SU-DHL-6 (cell line): ENCODE data around the gene SDHAF1.
"Not testable (repeated sequence)": the region's sequence is repeated elsewhere in the genome, so short reads cannot be mapped to it uniquely, and the experiment has no call there.

ENCODE experiments used
- H2AFZ ChIP-seq: fragments of 200-600 bp; sonication (generic); 2 replicates; pipeline ENCODE4 v1.6.1; 2014; ENCODE audit warnings: low read depth, mild to moderate bottlenecking, moderate library complexity, mixed read lengths, antibody characterized with exemption, low read length; ENCODE audit not compliant: severe bottlenecking
- H3F3A ChIP-seq: fragments of 200-600 bp; shearing (Covaris generic); 2 replicates; pipeline ENCODE4 v1.6.0; 2016; ENCODE audit warnings: antibody characterized with exemption, mild to moderate bottlenecking; ENCODE audit not compliant: insufficient read depth
- H3K27ac ChIP-seq: fragments of 200-600 bp; sonication (generic); 2 replicates; pipeline ENCODE4 v1.5.1; 2016; ENCODE audit warnings: low read depth, mild to moderate bottlenecking, low read length, moderate library complexity, mixed read lengths
- H3K27me3 ChIP-seq: fragments of 200-600 bp; sonication (generic), shearing (Covaris generic); 2 replicates; pipeline ENCODE4 v1.6.0; 2014; ENCODE audit warnings: mild to moderate bottlenecking, low read length
- H3K36me3 ChIP-seq: fragments of 200-600 bp; sonication (generic); 2 replicates; pipeline ENCODE4 v1.6.1; 2014; ENCODE audit warnings: mild to moderate bottlenecking, low read length, mixed read lengths
- H3K4me2 ChIP-seq: fragments of 300-600, 200-600 bp; shearing (Covaris generic), sonication (generic); 2 replicates; pipeline ENCODE4 v1.6.0; 2014; ENCODE audit warnings: low read length, low read depth, mild to moderate bottlenecking; ENCODE audit not compliant: poor library complexity, severe bottlenecking
- H3K4me3 ChIP-seq: fragments of 200-600 bp; sonication (generic); 2 replicates; pipeline ENCODE4 v1.5.1; 2014; ENCODE audit warnings: antibody characterized with exemption, low read length, mild to moderate bottlenecking, mixed read lengths; ENCODE audit not compliant: insufficient read depth, poor library complexity, severe bottlenecking
- H3K79me2 ChIP-seq: fragments of 200-600 bp; sonication (generic); 2 replicates; pipeline ENCODE4 v1.6.1; 2014; ENCODE audit warnings: mild to moderate bottlenecking, low read length, moderate library complexity; ENCODE audit not compliant: insufficient read depth
- H3K9ac ChIP-seq: fragments of 200-600 bp; sonication (generic); 2 replicates; pipeline ENCODE4 v1.7.0; 2014; ENCODE audit warnings: mild to moderate bottlenecking, low read length
- H3K9me2 ChIP-seq: fragments of 200-600 bp; sonication (generic); replicated peaks from 2 replicates; pipeline ENCODE4 v1.6.1; 2014; ENCODE audit warnings: low read length; ENCODE audit not compliant: insufficient read depth
- H3K9me3 ChIP-seq: fragments of 200-600 bp; sonication (generic); 2 replicates; pipeline ENCODE4 v1.6.1; 2014; ENCODE audit warnings: low read length, mixed read lengths; ENCODE audit not compliant: insufficient read depth
- H4K20me1 ChIP-seq: fragments of 200-600 bp; sonication (generic); 2 replicates; pipeline ENCODE4 v1.6.1; 2014; ENCODE audit warnings: low read depth, mild to moderate bottlenecking, antibody characterized with exemption, low read length, moderate library complexity, mixed read lengths
- EZH2phosphoT487 ChIP-seq: fragments of 200-600 bp; sonication (generic), shearing (Covaris generic); conservative IDR thresholded peaks from 2 replicates; pipeline ENCODE4 v1.6.1; 2018; ENCODE audit warnings: mild to moderate bottlenecking, antibody characterized with exemption, low read length, moderate library complexity, mixed read lengths
- TF ChIP-seq, protein P1 (sequence below): fragments of 200-600 bp; sonication (generic); IDR thresholded peaks from one replicate; pipeline ENCODE4 v1.5.1; 2017; ENCODE audit warnings: antibody characterized with exemption, mild to moderate bottlenecking, low read length, moderate library complexity; ENCODE audit not compliant: insufficient read depth, poor library complexity, severe bottlenecking

SDHAF1 gene

DNA sequence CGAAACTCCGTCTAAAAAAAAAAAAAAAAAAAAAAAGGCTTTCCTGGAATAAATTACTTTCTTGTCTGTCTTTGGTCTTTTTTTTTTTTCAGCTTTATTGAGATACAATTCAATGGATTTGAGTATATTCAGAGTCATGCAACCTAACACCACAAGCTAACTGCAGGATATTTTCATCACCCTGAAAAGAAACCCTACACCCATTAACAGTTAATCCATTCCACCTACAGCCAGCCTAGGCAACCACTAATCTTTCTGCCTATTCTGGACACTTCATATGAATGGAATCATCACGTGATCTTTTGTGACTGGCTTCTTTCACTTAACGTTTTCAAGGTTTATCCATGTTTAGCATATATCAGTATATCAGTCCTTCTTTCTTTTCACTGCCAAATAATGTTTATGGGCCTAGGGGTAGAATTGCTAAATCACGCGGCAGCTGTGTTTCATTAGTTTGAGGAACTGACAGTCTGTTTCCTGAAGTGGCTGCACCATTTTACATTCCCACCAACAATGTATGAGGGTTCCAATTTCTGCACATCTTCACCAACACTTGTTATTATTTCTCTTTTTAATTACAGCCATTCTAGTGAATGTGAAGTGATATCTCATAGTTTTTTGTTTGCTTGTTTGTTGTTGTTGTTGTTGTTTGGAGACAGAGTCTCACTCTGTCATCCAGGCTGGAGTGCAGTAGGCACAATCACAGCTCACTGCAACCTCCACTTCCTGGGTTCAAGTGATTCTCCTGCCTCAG lies 38.9 kb upstream of the SDHAF1 start:
- Histone ChIP-seq H3K9ac (no peak overlapping the region), H3K27ac (no peak overlapping the region), H3K4me3 (no peak overlapping the region), H3F3A (no peaks in the 10 kb centered on the region), H4K20me1 (no peaks in the 10 kb centered on the region), H3K9me2 (no peaks in the 10 kb centered on the region), H3K36me3 (no peaks in the 10 kb centered on the region), H3K4me2 (no peak overlapping the region), H2AFZ (no peak overlapping the region), H3K27me3 (no peaks in the 10 kb centered on the region), H3K9me3 (no peaks in the 10 kb centered on the region), H3K79me2 (no peaks in the 10 kb centered on the region)
- TF ChIP-seq EZH2phosphoT487: no peak
- TF ChIP-seq, protein P1, sequence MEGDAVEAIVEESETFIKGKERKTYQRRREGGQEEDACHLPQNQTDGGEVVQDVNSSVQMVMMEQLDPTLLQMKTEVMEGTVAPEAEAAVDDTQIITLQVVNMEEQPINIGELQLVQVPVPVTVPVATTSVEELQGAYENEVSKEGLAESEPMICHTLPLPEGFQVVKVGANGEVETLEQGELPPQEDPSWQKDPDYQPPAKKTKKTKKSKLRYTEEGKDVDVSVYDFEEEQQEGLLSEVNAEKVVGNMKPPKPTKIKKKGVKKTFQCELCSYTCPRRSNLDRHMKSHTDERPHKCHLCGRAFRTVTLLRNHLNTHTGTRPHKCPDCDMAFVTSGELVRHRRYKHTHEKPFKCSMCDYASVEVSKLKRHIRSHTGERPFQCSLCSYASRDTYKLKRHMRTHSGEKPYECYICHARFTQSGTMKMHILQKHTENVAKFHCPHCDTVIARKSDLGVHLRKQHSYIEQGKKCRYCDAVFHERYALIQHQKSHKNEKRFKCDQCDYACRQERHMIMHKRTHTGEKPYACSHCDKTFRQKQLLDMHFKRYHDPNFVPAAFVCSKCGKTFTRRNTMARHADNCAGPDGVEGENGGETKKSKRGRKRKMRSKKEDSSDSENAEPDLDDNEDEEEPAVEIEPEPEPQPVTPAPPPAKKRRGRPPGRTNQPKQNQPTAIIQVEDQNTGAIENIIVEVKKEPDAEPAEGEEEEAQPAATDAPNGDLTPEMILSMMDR: no peak

GRCh38 chr19:35957411-35957810 lies 37.6 kb upstream of the SDHAF1 start:
- H3K27ac ChIP-seq, H3K9me3 ChIP-seq, H3K27me3 ChIP-seq, H3K9me2 ChIP-seq, H3K4me2 ChIP-seq, H2AFZ ChIP-seq, H3F3A ChIP-seq, H3K4me3 ChIP-seq, H3K36me3 ChIP-seq, H4K20me1 ChIP-seq, H3K79me2 ChIP-seq, H3K9ac ChIP-seq: not testable (repeated sequence)

DNA sequence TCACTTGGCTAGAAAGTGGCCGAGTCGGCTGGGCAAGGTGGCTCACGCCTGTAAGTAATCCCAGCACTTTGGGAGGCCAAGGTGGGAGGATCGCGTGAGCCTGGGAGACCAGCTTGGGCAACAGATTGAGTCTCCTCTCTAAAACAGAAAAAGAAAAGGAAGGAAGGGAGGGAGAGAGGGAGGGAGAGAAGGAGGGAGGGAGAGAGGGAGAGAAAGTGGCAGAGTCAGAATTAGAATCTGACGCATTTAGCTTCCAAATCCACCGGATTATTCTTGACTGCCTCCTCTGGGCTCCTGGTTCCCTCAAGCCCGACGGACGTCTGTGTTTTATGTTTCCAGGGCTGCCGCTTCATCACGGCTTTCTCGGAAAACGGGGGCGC lies 36.3 kb upstream of the SDHAF1 start:
- no peaks in the 10 kb centered on the region for H3K27me3 ChIP-seq
- no peak overlapping the region for H3K9ac ChIP-seq

More for the DNA sequence above, 36.3 kb upstream of the SDHAF1 start:
- Histone ChIP-seq H3K4me3 (no peak overlapping the region), H3K9me2 (no peaks in the 10 kb centered on the region), H3K9me3 (no peaks in the 10 kb centered on the region), H3K79me2 (no peaks in the 10 kb centered on the region), H3K27ac (no peak overlapping the region), H3F3A (no peaks in the 10 kb centered on the region), H3K36me3 (no peaks in the 10 kb centered on the region), H3K4me2 (no peak overlapping the region), H2AFZ (no peak overlapping the region), H4K20me1 (no peaks in the 10 kb centered on the region)
- no peak for TF ChIP-seq EZH2phosphoT487
- TF ChIP-seq, protein P1: no peak
